H1 (cell line): Measurements from ENCODE around the gene SRPX2. TPM values are rescaled to one million over a fixed set of nuclear protein-coding genes. Genes with fewer than 3 reads are reported as not detected.

Source experiments
- CTCF ChIA-PET: fragments of 300-600 bp; sonication (Branson Sonifier 250); formaldehyde crosslinking; loops from one replicate; lab custom pipeline; 2021; ENCODE audit not compliant: partially characterized antibody; lab: Charles Lee
- POLR2A ChIA-PET: fragments of 300-600 bp; sonication (Branson Sonifier 250); formaldehyde crosslinking; loops from one replicate; lab custom pipeline; 2021; ENCODE audit warnings: inconsistent platforms; ENCODE audit not compliant: partially characterized antibody; lab: Charles Lee
- DNase-seq, 2 experiments: peaks; one replicate each; pipeline versions ENCODE4 v3.0.0 to v3.0.0-alpha.2; 2010 to 2022; ENCODE audit warnings: low spot score in 2 of 2, low read depth in 1 of 2, mixed read lengths in 1 of 2
- FAIRE-seq: peaks from 2 replicates; lab custom pipeline; 2011; peaks lifted over from hg19 to GRCh38; lab: Jason Lieb, UNC
- H2AFZ ChIP-seq: 2 replicates; pipeline ENCODE4 v1.8.1; 2012; ENCODE audit warnings: low read length, inconsistent platforms
- H2AK5ac ChIP-seq: 2 replicates; pipeline ENCODE4 v1.6.1; 2013; ENCODE audit warnings: low read depth, low read length
- H2BK120ac ChIP-seq: replicated peaks from 2 replicates; pipeline ENCODE3; 2013; ENCODE audit warnings: low read depth, low read length, inconsistent platforms
- H2BK12ac ChIP-seq: 2 replicates; pipeline ENCODE4 v1.6.1; 2013; ENCODE audit warnings: low read depth, low read length
- H2BK15ac ChIP-seq: 2 replicates; pipeline ENCODE4 v1.6.1; 2013; ENCODE audit warnings: low read length
- H2BK20ac ChIP-seq: 2 replicates; pipeline ENCODE4 v1.6.1; 2013; ENCODE audit warnings: low read length
- H2BK5ac ChIP-seq: 2 replicates; pipeline ENCODE4 v1.6.1; 2013; ENCODE audit warnings: low read depth, low read length
- H3K14ac ChIP-seq: 2 replicates; pipeline ENCODE4 v1.6.1; 2013; ENCODE audit warnings: inconsistent platforms; ENCODE audit not compliant: insufficient read length
- H3K18ac ChIP-seq: 2 replicates; pipeline ENCODE4 v1.6.1; 2013; ENCODE audit warnings: low read length; ENCODE audit errors: extremely low read depth
- H3K23ac ChIP-seq: 2 replicates; pipeline ENCODE4 v1.6.1; 2013; ENCODE audit warnings: inconsistent platforms; ENCODE audit not compliant: insufficient read length
- H3K23me2 ChIP-seq: 2 replicates; pipeline ENCODE4 v1.6.1; 2013; ENCODE audit warnings: low read depth, low read length
- H3K27ac ChIP-seq: 2 replicates; pipeline ENCODE4 v1.6.1; 2011; ENCODE audit warnings: low read depth, low read length, inconsistent platforms
- H3K27me3 ChIP-seq, 4 experiments: replicated peaks in 1 of 4; 1 replicate in 1 of 4; 2 replicates in 3 of 4; pipeline versions ENCODE4 v1.6.1 to v1.8.1; 2011 to 2013; ENCODE audit warnings: low read length in 3 of 4, mild to moderate bottlenecking in 3 of 4, inconsistent platforms in 2 of 4, mixed read lengths in 2 of 4, moderate library complexity in 1 of 4; ENCODE audit not compliant: control insufficient read depth in 3 of 4, insufficient read depth in 3 of 4; ENCODE audit errors: extremely low read depth in 1 of 4
- H3K36me3 ChIP-seq, 4 experiments: 2 replicates each; pipeline versions ENCODE4 v1.6.1 to v1.8.1; 2011 to 2013; ENCODE audit warnings: mild to moderate bottlenecking in 4 of 4, low read length in 3 of 4, moderate library complexity in 2 of 4, control low read depth in 1 of 4, inconsistent platforms in 1 of 4; ENCODE audit not compliant: insufficient read depth in 4 of 4, control insufficient read depth in 2 of 4
- H3K4ac ChIP-seq: replicated peaks from 2 replicates; pipeline ENCODE3; 2013; ENCODE audit warnings: low read length, low read depth, mixed read lengths, inconsistent platforms; ENCODE audit not compliant: insufficient read length
- H3K4me1 ChIP-seq, 4 experiments: replicated peaks in 1 of 4; 1 replicate in 1 of 4; 2 replicates in 3 of 4; pipeline versions ENCODE4 v1.6.1 to v1.8.1; 2011 to 2013; ENCODE audit warnings: low read length in 3 of 4, inconsistent platforms in 2 of 4, mixed read lengths in 1 of 4; ENCODE audit not compliant: insufficient read depth in 4 of 4, control insufficient read depth in 3 of 4
- H3K4me2 ChIP-seq, 2 experiments: 2 replicates each; pipeline versions ENCODE4 v1.6.1 to v1.8.1; 2011 to 2013; ENCODE audit warnings: low read depth in 2 of 2, low read length in 2 of 2, control low read depth in 1 of 2, inconsistent platforms in 1 of 2, mild to moderate bottlenecking in 1 of 2; ENCODE audit not compliant: insufficient read depth in 1 of 2
- H3K4me3 ChIP-seq, 4 experiments: fragments of 200-600, 300-600 bp in 1 of 4; sonication (generic), shearing (Covaris generic), sonication (Bioruptor Twin) in 1 of 4; 2 replicates each; pipeline versions ENCODE4 v1.5.1 to v1.8.1; 2011 to 2016; ENCODE audit warnings: low read length in 4 of 4, low read depth in 3 of 4, control low read depth in 2 of 4, inconsistent platforms in 2 of 4, mild to moderate bottlenecking in 2 of 4, mixed read lengths in 1 of 4, moderate library complexity in 1 of 4; ENCODE audit not compliant: insufficient read depth in 2 of 4; ENCODE audit errors: extremely low read depth in 1 of 4
- H3K56ac ChIP-seq: replicated peaks from 2 replicates; pipeline ENCODE3; 2013; ENCODE audit warnings: low read depth, mild to moderate bottlenecking, mixed read lengths, low read length, inconsistent platforms; ENCODE audit not compliant: insufficient read length
- H3K79me1 ChIP-seq: 2 replicates; pipeline ENCODE4 v1.6.1; 2013; ENCODE audit warnings: low read depth, low read length, control low read depth
- H3K79me2 ChIP-seq, 2 experiments: 2 replicates each; pipeline versions ENCODE4 v1.6.1 to v1.8.1; 2012 to 2013; ENCODE audit warnings: low read length in 2 of 2, mild to moderate bottlenecking in 2 of 2, inconsistent platforms in 1 of 2; ENCODE audit not compliant: insufficient read depth in 2 of 2, control insufficient read depth in 1 of 2
- H3K9ac ChIP-seq, 4 experiments: replicated peaks in 1 of 4; 1 replicate in 1 of 4; 2 replicates in 3 of 4; pipeline versions ENCODE4 v1.6.1 to v1.8.1; 2011 to 2013; ENCODE audit warnings: low read depth in 3 of 4, low read length in 3 of 4, control low read depth in 2 of 4, mild to moderate bottlenecking in 2 of 4, moderate library complexity in 2 of 4, inconsistent platforms in 1 of 4; ENCODE audit errors: extremely low read depth in 1 of 4
- H3K9me3 ChIP-seq, 2 experiments: 2 replicates each; pipeline versions ENCODE4 v1.6.1 to v1.8.1; 2012 to 2013; ENCODE audit warnings: mild to moderate bottlenecking in 2 of 2, moderate library complexity in 2 of 2, control low read depth in 1 of 2, inconsistent platforms in 1 of 2, low read depth in 1 of 2, low read length in 1 of 2, mixed read lengths in 1 of 2; ENCODE audit not compliant: insufficient read depth in 2 of 2
- H4K20me1 ChIP-seq, 2 experiments: replicated peaks in 1 of 2; 2 replicates each; pipeline versions ENCODE3 to v1.8.1; 2011 to 2013; ENCODE audit warnings: inconsistent platforms in 2 of 2, low read length in 2 of 2, mild to moderate bottlenecking in 1 of 2; ENCODE audit not compliant: insufficient read depth in 2 of 2, control insufficient read depth in 1 of 2
- H4K5ac ChIP-seq: 2 replicates; pipeline ENCODE4 v1.6.1; 2013; ENCODE audit warnings: low read length, low read depth, mixed read lengths, inconsistent platforms; ENCODE audit not compliant: insufficient read length
- H4K8ac ChIP-seq: 2 replicates; pipeline ENCODE4 v1.8.0; 2013; ENCODE audit warnings: mild to moderate bottlenecking, moderate library complexity, low read length, inconsistent platforms; ENCODE audit not compliant: insufficient read depth; ENCODE audit errors: extremely low read depth
- H4K91ac ChIP-seq: replicated peaks from 2 replicates; pipeline ENCODE3; 2013; ENCODE audit warnings: low read length, mixed read lengths, inconsistent platforms; ENCODE audit not compliant: insufficient read length
- BCL11A ChIP-seq, 2 experiments: IDR thresholded peaks; one replicate each; pipeline ENCODE4 v1.6.1; 2011; ENCODE audit warnings: low read depth in 2 of 2, low read length in 2 of 2, mild to moderate bottlenecking in 2 of 2
- E2F6 ChIP-seq: IDR thresholded peaks from 2 replicates; pipeline ENCODE4 v1.6.1; 2012; ENCODE audit warnings: inconsistent platforms
- EP300 ChIP-seq, 2 experiments: IDR thresholded peaks; 1 replicate in 1 of 2; 2 replicates in 1 of 2; pipeline ENCODE4 v1.6.1; 2011 to 2012; ENCODE audit warnings: low read depth in 2 of 2, low read length in 2 of 2, mild to moderate bottlenecking in 2 of 2, borderline replicate concordance in 1 of 2, inconsistent platforms in 1 of 2, moderate library complexity in 1 of 2
- HDAC2 ChIP-seq, 2 experiments: fragments of 300-600 bp in 1 of 2; sonication (generic) in 1 of 2; IDR thresholded peaks; 2 replicates each; pipeline ENCODE4 v1.6.1; 2011 to 2012; ENCODE audit warnings: low read depth in 2 of 2, low read length in 2 of 2, mild to moderate bottlenecking in 2 of 2, moderate library complexity in 2 of 2, borderline replicate concordance in 1 of 2, inconsistent platforms in 1 of 2
- KDM1A ChIP-seq: fragments of 200-600, 300-600 bp; sonication (generic); IDR thresholded peaks from 2 replicates; pipeline ENCODE4 v1.7.1; 2016; ENCODE audit warnings: mild to moderate bottlenecking, low read length, borderline replicate concordance
- POLR2A ChIP-seq, 2 experiments: IDR thresholded peaks; 1 replicate in 1 of 2; 2 replicates in 1 of 2; pipeline ENCODE4 v1.6.1; 2011; ENCODE audit warnings: low read depth in 2 of 2, low read length in 2 of 2, mild to moderate bottlenecking in 2 of 2; ENCODE audit errors: control extremely low read depth in 1 of 2
- POU5F1 ChIP-seq: IDR thresholded peaks from 2 replicates; pipeline ENCODE4 v1.6.1; 2011; ENCODE audit warnings: low read depth, mild to moderate bottlenecking, low read length, moderate library complexity
- RAD21 ChIP-seq, 2 experiments: IDR thresholded peaks in 1 of 2; conservative IDR thresholded peaks in 1 of 2; 2 replicates each; pipeline ENCODE4 v1.6.1; 2011; ENCODE audit warnings: low read depth in 2 of 2, low read length in 2 of 2, improper control_type of control experiment in 1 of 2, inconsistent platforms in 1 of 2, mild to moderate bottlenecking in 1 of 2, moderate library complexity in 1 of 2
- RBBP5 ChIP-seq: IDR thresholded peaks from 2 replicates; pipeline ENCODE4 v1.7.1; 2012; ENCODE audit warnings: low read depth, mild to moderate bottlenecking, inconsistent platforms, low read length, moderate library complexity, borderline replicate concordance
- SP1 ChIP-seq: IDR thresholded peaks from 2 replicates; pipeline ENCODE4 v1.6.1; 2011; ENCODE audit warnings: low read depth, low read length
- SP2 ChIP-seq: IDR thresholded peaks from 2 replicates; pipeline ENCODE4 v1.6.1; 2012; ENCODE audit warnings: mild to moderate bottlenecking, low read length, inconsistent platforms
- SP4 ChIP-seq: IDR thresholded peaks from 2 replicates; pipeline ENCODE4 v1.6.1; 2012; ENCODE audit warnings: low read length, inconsistent platforms
- TAF7 ChIP-seq: optimal IDR thresholded peaks from 2 replicates; pipeline ENCODE3; 2011; ENCODE audit warnings: low read depth, mild to moderate bottlenecking, inconsistent platforms, low read length, moderate library complexity, borderline replicate concordance
- TCF12 ChIP-seq: IDR thresholded peaks from 2 replicates; pipeline ENCODE4 v1.6.1; 2011; ENCODE audit warnings: low read depth, mild to moderate bottlenecking, low read length
- WGBS, 2 experiments: shearing (Covaris generic) in 1 of 2; methylation state at CpG; one replicate each; pipeline versions ENCODE4 v1.1.6 to v1.1.7; 2013 to 2015; ENCODE audit warnings: low lambda C conversion rate in 2 of 2, mixed read lengths in 2 of 2, inconsistent platforms in 1 of 2, low coverage in 1 of 2, missing lambda C conversion rate in 1 of 2; ENCODE audit not compliant: insufficient replicate concordance in 2 of 2, insufficient coverage in 1 of 2, insufficient read length in 1 of 2; ENCODE audit errors: extremely low coverage in 1 of 2, missing lambda C conversion rate in 1 of 2; 5-methylcytosine and 5-hydroxymethylcytosine counted together
- polyA plus RNA-seq, 7 experiments: library from polyadenylated mRNA; depleted of rRNA in 3 of 7; stranded (reverse) in 5 of 7; unstranded in 2 of 7; fragments of >200 nt in 5 of 7; fragments of 200-250 nt in 2 of 7; gene quantifications; 1 replicate in 5 of 7; 2 replicates in 1 of 7; 4 replicates in 1 of 7; pipeline versions ENCODE4 v1.2.1 to v1.2.3, GENCODE V29; 2011 to 2013; ENCODE audit warnings: missing spikeins in 2 of 7, mixed read lengths in 2 of 7
- total RNA-seq: library from RNA; stranded (reverse); fragmentation: NEBNext Ultra II Directional; extraction: Animal tissue kit (Norgen Biotek cat#: 25700); gene quantifications from 2 replicates; pipeline ENCODE4 v1.2.1, GENCODE V29; 2021

The SRPX2 gene
- total and polyA plus RNA-seq, 2 of the 8 experiments (the other 6 are each of a cell fraction or from before 2014, with no cell fraction given) = not detected

GRCh38 chrX:100643212-100643611, 787 bp upstream of the SRPX2 start:
- Histone ChIP-seq H3K9ac (no peak overlapping the region), H2BK120ac (no peak overlapping the region), H4K91ac (no peak overlapping the region), H3K36me3 (no peaks in the 10 kb centered on the region), H2AFZ (no peak overlapping the region), H4K8ac (no peak overlapping the region), H4K20me1 (no peaks in the 10 kb centered on the region), H3K4me2 (no peak overlapping the region), H3K27me3 (no peaks in the 10 kb centered on the region), H3K23ac (no peak overlapping the region), H3K14ac (no peak overlapping the region), H3K79me2 (no peaks in the 10 kb centered on the region), H3K4ac (no peak overlapping the region), H4K5ac (no peak overlapping the region), H3K4me1 (peaks cover 0 to 10% (median 0%) of the 10 kb centered on the region in 4 experiments; a peak in 1 of 7 replicates), H3K27ac (no peak overlapping the region), H2BK15ac (no peak overlapping the region), H3K56ac (no peak overlapping the region), H3K79me1 (no peaks in the 10 kb centered on the region), H2BK5ac (no peak overlapping the region), H3K18ac (no peak overlapping the region), H2AK5ac (no peak overlapping the region), H3K23me2 (no peaks in the 10 kb centered on the region), H3K4me3 (no peak overlapping the region), H2BK12ac (no peak overlapping the region), H2BK20ac (no peak overlapping the region), H3K9me3 (no peaks in the 10 kb centered on the region)
- FAIRE-seq (no peak), DNase-seq (no peak)
- ChIA-PET CTCF (interaction anchor here (0.6 to 2.1 kb wide), 4 partner anchors 8 to 195 kb away, joined by 3 to 7 read pairs (median 3); no protein-coding TSS in a partner anchor), POLR2A (interaction anchor here (1.0 kb wide), 1 partner anchor 11 kb away, joined by 3 read pairs; no protein-coding TSS in a partner anchor)
- WGBS, 2 experiments = 92% methylated on average over 10 of the region's 11 CpGs; no CpG with 5 or more reads in 1 of the 2 experiments
- TF ChIP-seq EP300 (IDR thresholded peaks at IDR 0.05; ENCODE audit: borderline replicate concordance in 1 of 2, low read depth in 2 of 2, low read length in 2 of 2) (no peak), SP4 (no peak), SP2 (no peak), KDM1A (no peak), SP1 (no peak), E2F6 (no peak), POLR2A (IDR thresholded peaks at IDR 0.05; ENCODE audit: control extremely low read depth in 1 of 2, low read depth in 2 of 2, low read length in 2 of 2) (no peak), TAF7 (no peak), RBBP5 (no peak), RAD21 (IDR thresholded peaks at IDR 0.05 in 1 of 2, conservative IDR thresholded peaks at IDR 0.05 in 1 of 2; ENCODE audit: low read depth in 2 of 2, low read length in 2 of 2) (no peak), HDAC2 (IDR thresholded peaks at IDR 0.05; ENCODE audit: borderline replicate concordance in 1 of 2, low read depth in 2 of 2, low read length in 2 of 2) (no peak), POU5F1 (no peak), TCF12 (no peak), BCL11A (IDR thresholded peaks at IDR 0.05; ENCODE audit: low read depth in 2 of 2, low read length in 2 of 2) (no peak)
